Endothelial cell of hepatic sinusoid (primary cell): Measurements from ENCODE around the gene STAMBPL1.
"Not testable (repeated sequence)": the region's sequence is repeated elsewhere in the genome, so short reads cannot be mapped to it uniquely, and the experiment has no call there.

Experiments used
- in situ Hi-C: cut with HindIII; loops from 2 replicates; pipeline ENCODE4 v1.10.0; 2017; ENCODE audit warnings: low sequenced_read_pairs

The STAMBPL1 gene

GRCh38 chr10:88853155-88853881, 26.7 kb upstream of the STAMBPL1 start:
- in situ Hi-C loops: no loop called here

- in situ Hi-C loops: no loop called here
These were observed 25.4 kb upstream of the STAMBPL1 start for GRCh38 chr10:88854684-88855083.

- in situ Hi-C loops: no loop called here
These were observed 22.2 kb upstream of the STAMBPL1 start for GRCh38 chr10:88857831-88858230.

- in situ Hi-C loops: no loop called here
These were observed 21.6 kb upstream of the STAMBPL1 start for GRCh38 chr10:88858491-88858890.

- in situ Hi-C loops: no loop called here
These were observed 19.0 kb upstream of the STAMBPL1 start for GRCh38 chr10:88861036-88861435.

GRCh38 chr10:88865281-88865876, 14.7 kb upstream of the STAMBPL1 start:
- in situ Hi-C loops: no loop called here

- in situ Hi-C loops: no loop called here
These were observed 13.6 kb upstream of the STAMBPL1 start for GRCh38 chr10:88866454-88866853.

GRCh38 chr10:88870089-88870488, 10.0 kb upstream of the STAMBPL1 start:
- in situ Hi-C loops: no loop called here

GRCh38 chr10:88873757-88874156, 6.3 kb upstream of the STAMBPL1 start:
- in situ Hi-C loops: no loop called here

- in situ Hi-C loops: no loop called here
These were observed 5.8 kb upstream of the STAMBPL1 start for GRCh38 chr10:88874281-88874680.

GRCh38 chr10:88875081-88875480, 5.0 kb upstream of the STAMBPL1 start:
- in situ Hi-C loops: no loop called here

- in situ Hi-C loops: no loop called here
These were observed 2.7 kb upstream of the STAMBPL1 start for GRCh38 chr10:88877298-88877697.

GRCh38 chr10:88880282-88881076, 434 bp downstream of the STAMBPL1 start:
- in situ Hi-C loops: no loop called here

- in situ Hi-C loops: no loop called here
These were observed 1.3 kb downstream of the STAMBPL1 start for GRCh38 chr10:88881320-88881719.

- in situ Hi-C loops: no loop called here
These were observed 2.0 kb downstream of the STAMBPL1 start for GRCh38 chr10:88881922-88882645.

GRCh38 chr10:88882646-88883447, 2.8 kb downstream of the STAMBPL1 start:
- in situ Hi-C loops: not testable (repeated sequence)

GRCh38 chr10:88883448-88883809, 3.4 kb downstream of the STAMBPL1 start:
- in situ Hi-C loops: no loop called here

GRCh38 chr10:88886557-88886956, 6.5 kb downstream of the STAMBPL1 start:
- in situ Hi-C loops: no loop called here

GRCh38 chr10:88888810-88889445, 8.9 kb downstream of the STAMBPL1 start:
- in situ Hi-C loops: no loop called here
